Islet precursor cell (in vitro differentiated cells): Measurements from ENCODE around the gene C11orf52.

ENCODE experiments used
- DNase-seq: peaks from one replicate; pipeline ENCODE4 v3.0.0-alpha.2; 2018

C11orf52 gene

GRCh38 chr11:111939836-111940604, 21.3 kb downstream of the C11orf52 start:
- DNase-seq: peak; percentile 58

GRCh38 chr11:111941963-111942362, 23.2 kb downstream of the C11orf52 start:
- no peak for DNase-seq

- no peak for DNase-seq
Measured at GRCh38 chr11:111942829-111943228, 24.1 kb downstream of the C11orf52 start.

GRCh38 chr11:111944139-111944538, 25.4 kb downstream of the C11orf52 start:
- DNase-seq: peak; percentile 61

- DNase-seq: no peak
Measured at GRCh38 chr11:111944651-111945051, 25.9 kb downstream of the C11orf52 start.

GRCh38 chr11:111945198-111945597, 26.5 kb downstream of the C11orf52 start:
- DNase-seq: no peak

- DNase-seq: no peak
Measured at GRCh38 chr11:111946499-111946898, 27.8 kb downstream of the C11orf52 start.

- no peak for DNase-seq
Measured at GRCh38 chr11:111947143-111947542, 28.4 kb downstream of the C11orf52 start.

- no peak for DNase-seq
Measured at GRCh38 chr11:111949519-111950426, 31.1 kb downstream of the C11orf52 start.

GRCh38 chr11:111951565-111951964, 32.9 kb downstream of the C11orf52 start:
- DNase-seq: no peak

GRCh38 chr11:111954154-111954553, 35.4 kb downstream of the C11orf52 start:
- DNase-seq: no peak

- no peak for DNase-seq
Measured at GRCh38 chr11:111957663-111958444, 39.1 kb downstream of the C11orf52 start.

- DNase-seq: peak; percentile 69
Measured at GRCh38 chr11:111960916-111961315, 42.2 kb downstream of the C11orf52 start.

GRCh38 chr11:111961389-111962300, 42.9 kb downstream of the C11orf52 start:
- no peak for DNase-seq

GRCh38 chr11:111963931-111964340, 45.2 kb downstream of the C11orf52 start:
- no peak for DNase-seq

- DNase-seq: no peak
Measured at GRCh38 chr11:111966678-111967077, 48.0 kb downstream of the C11orf52 start.

GRCh38 chr11:111967649-111968048, 48.9 kb downstream of the C11orf52 start:
- no peak for DNase-seq

GRCh38 chr11:111969344-111969743, 50.6 kb downstream of the C11orf52 start:
- no peak for DNase-seq

GRCh38 chr11:111974446-111974845, 55.7 kb downstream of the C11orf52 start:
- no peak for DNase-seq

GRCh38 chr11:111975076-111975806, 56.5 kb downstream of the C11orf52 start:
- DNase-seq: no peak

GRCh38 chr11:111976119-111976766, 57.5 kb downstream of the C11orf52 start:
- DNase-seq: no peak
